ENCODE measurements around the gene PGAM2.
"Not testable (repeated sequence)": the region's sequence is repeated elsewhere in the genome, so short reads cannot be mapped to it uniquely, and the experiment has no call there.

DNA sequence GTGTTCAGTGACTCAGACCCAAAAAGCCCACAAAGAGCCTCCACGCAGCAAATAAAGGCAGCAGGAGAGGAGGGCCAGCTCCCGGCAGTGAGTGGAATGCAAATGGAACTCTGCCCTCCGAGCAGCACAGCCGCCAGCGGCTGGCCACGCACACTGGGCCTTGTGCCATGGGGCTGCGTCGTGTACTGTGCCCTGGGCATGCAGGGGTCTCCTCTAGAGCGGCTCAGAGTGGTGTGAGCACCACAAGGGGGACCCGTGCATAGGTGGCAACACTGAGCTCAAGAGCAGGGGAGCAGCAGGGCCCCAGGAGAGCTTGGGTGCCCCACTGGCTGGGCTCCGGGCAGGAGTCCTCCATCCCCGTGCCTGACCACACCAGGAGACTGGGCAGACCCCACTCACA lies 50.3 kb downstream of the PGAM2 start:
- TF ChIP-seq, protein P1, sequence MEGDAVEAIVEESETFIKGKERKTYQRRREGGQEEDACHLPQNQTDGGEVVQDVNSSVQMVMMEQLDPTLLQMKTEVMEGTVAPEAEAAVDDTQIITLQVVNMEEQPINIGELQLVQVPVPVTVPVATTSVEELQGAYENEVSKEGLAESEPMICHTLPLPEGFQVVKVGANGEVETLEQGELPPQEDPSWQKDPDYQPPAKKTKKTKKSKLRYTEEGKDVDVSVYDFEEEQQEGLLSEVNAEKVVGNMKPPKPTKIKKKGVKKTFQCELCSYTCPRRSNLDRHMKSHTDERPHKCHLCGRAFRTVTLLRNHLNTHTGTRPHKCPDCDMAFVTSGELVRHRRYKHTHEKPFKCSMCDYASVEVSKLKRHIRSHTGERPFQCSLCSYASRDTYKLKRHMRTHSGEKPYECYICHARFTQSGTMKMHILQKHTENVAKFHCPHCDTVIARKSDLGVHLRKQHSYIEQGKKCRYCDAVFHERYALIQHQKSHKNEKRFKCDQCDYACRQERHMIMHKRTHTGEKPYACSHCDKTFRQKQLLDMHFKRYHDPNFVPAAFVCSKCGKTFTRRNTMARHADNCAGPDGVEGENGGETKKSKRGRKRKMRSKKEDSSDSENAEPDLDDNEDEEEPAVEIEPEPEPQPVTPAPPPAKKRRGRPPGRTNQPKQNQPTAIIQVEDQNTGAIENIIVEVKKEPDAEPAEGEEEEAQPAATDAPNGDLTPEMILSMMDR (IDR thresholded peaks at IDR 0.05; ENCODE audit: poor library complexity) = not testable (repeated sequence)
- not testable (repeated sequence) for TF ChIP-seq EZH2 (IDR thresholded peaks at IDR 0.05; ENCODE audit: borderline replicate concordance)

All from hepatocyte (in vitro differentiated cells).